Neuron (in vitro differentiated cells): Measurements from ENCODE around the gene MRPL38.
A peak's percentile ranks its signal among the peaks of the same experiment; 100 is the strongest.

Experiments
- H2AFZ ChIP-seq: one replicate; pipeline ENCODE4 v1.6.1; 2013; ENCODE audit warnings: low read depth, mild to moderate bottlenecking, inconsistent platforms, low read length, moderate library complexity
- H3K27me3 ChIP-seq: one replicate; pipeline ENCODE4 v1.6.1; 2013; ENCODE audit warnings: low read length; ENCODE audit not compliant: insufficient read depth
- H3K36me3 ChIP-seq: one replicate; pipeline ENCODE4 v1.6.1; 2013; ENCODE audit warnings: low read length; ENCODE audit not compliant: insufficient read depth
- H3K4me1 ChIP-seq: one replicate; pipeline ENCODE4 v1.6.1; 2013; ENCODE audit warnings: low read length; ENCODE audit not compliant: insufficient read depth
- H3K4me3 ChIP-seq: 2 replicates; pipeline ENCODE4 v1.5.1; 2013; ENCODE audit warnings: mild to moderate bottlenecking, low read length, moderate library complexity
- H3K9me3 ChIP-seq: one replicate; pipeline ENCODE4 v1.6.1; 2013; ENCODE audit warnings: low read length

Gene MRPL38

GRCh38 chr17:75904749-75905521 is at the start of gene MRPL38:
Gene MRPL38 (minus strand): TSS chr17:75904884. CDS start chr17:75904875, 9 bp downstream.
- H2AFZ ChIP-seq: peak within 1 kb of the TSS; percentile 32

GRCh38 chr17:75950855-75951554 is 46.3 kb upstream of the MRPL38 start:
- H3K9me3 ChIP-seq: no peaks in the 10 kb centered on the region
- no peak overlapping the region for H2AFZ ChIP-seq
- H3K4me1 ChIP-seq: no peaks in the 10 kb centered on the region
- no peak overlapping the region for H3K4me3 ChIP-seq
- H3K27me3 ChIP-seq: no peaks in the 10 kb centered on the region
- H3K36me3 ChIP-seq: peaks cover 77% of the 10 kb centered on the region

More at GRCh38 chr17:75904749-75905521, at the start of gene MRPL38:
- H3K9me3 ChIP-seq: no peaks in the 10 kb centered on the region
- H3K36me3 ChIP-seq: peaks cover 16% of the 10 kb centered on the region
- no peaks in the 10 kb centered on the region for H3K27me3 ChIP-seq
- peak within 1 kb of the TSS; percentile 68 for H3K4me3 ChIP-seq
- peaks cover 2% of the 10 kb centered on the region for H3K4me1 ChIP-seq

GRCh38 chr17:75950421-75950820 is 45.7 kb upstream of the MRPL38 start:
- Histone ChIP-seq H3K4me1 (no peaks in the 10 kb centered on the region), H3K27me3 (no peaks in the 10 kb centered on the region), H2AFZ (no peak overlapping the region), H3K4me3 (no peak overlapping the region), H3K9me3 (no peaks in the 10 kb centered on the region), H3K36me3 (peaks cover 74% of the 10 kb centered on the region)

GRCh38 chr17:75945211-75945610 is 40.5 kb upstream of the MRPL38 start:
- peaks cover 38% of the 10 kb centered on the region for H3K36me3 ChIP-seq
- H3K9me3 ChIP-seq: no peaks in the 10 kb centered on the region
- H3K27me3 ChIP-seq: no peaks in the 10 kb centered on the region

GRCh38 chr17:75943491-75943890 is 38.8 kb upstream of the MRPL38 start:
- Histone ChIP-seq H3K4me1 (peaks cover 9% of the 10 kb centered on the region), H3K36me3 (peaks cover 21% of the 10 kb centered on the region), H3K27me3 (no peaks in the 10 kb centered on the region), H3K9me3 (no peaks in the 10 kb centered on the region), H3K4me3 (no peak overlapping the region), H2AFZ (no peak overlapping the region)

More at GRCh38 chr17:75945211-75945610, 40.5 kb upstream of the MRPL38 start:
- Histone ChIP-seq H3K4me1 (peaks cover 9% of the 10 kb centered on the region), H2AFZ (no peak overlapping the region), H3K4me3 (no peak overlapping the region)

- no peak overlapping the region for H2AFZ ChIP-seq
- H3K9me3 ChIP-seq: peaks cover 2% of the 10 kb centered on the region
- H3K36me3 ChIP-seq: peaks cover 13% of the 10 kb centered on the region
- no peak overlapping the region for H3K4me3 ChIP-seq
- no peaks in the 10 kb centered on the region for H3K27me3 ChIP-seq
- peaks cover 9% of the 10 kb centered on the region for H3K4me1 ChIP-seq
These were observed 37.8 kb upstream of the MRPL38 start for GRCh38 chr17:75942473-75942872.

GRCh38 chr17:75941442-75941819 is 36.7 kb upstream of the MRPL38 start:
- H3K27me3 ChIP-seq: no peaks in the 10 kb centered on the region
- H2AFZ ChIP-seq: no peak overlapping the region
- H3K36me3 ChIP-seq: peaks cover 7% of the 10 kb centered on the region
- peaks cover 2% of the 10 kb centered on the region for H3K9me3 ChIP-seq
- peak overlapping the region; percentile 61 for H3K4me3 ChIP-seq
- H3K4me1 ChIP-seq: peaks cover 9% of the 10 kb centered on the region

- H3K4me3 ChIP-seq: peak within 1 kb of the TSS; percentile 61
- peak within 1 kb of the TSS; percentile 62 for H2AFZ ChIP-seq
- H3K4me1 ChIP-seq: peaks cover 9% of the 10 kb centered on the region
- no peaks in the 10 kb centered on the region for H3K27me3 ChIP-seq
- peaks cover 2% of the 10 kb centered on the region for H3K36me3 ChIP-seq
- peaks cover 2% of the 10 kb centered on the region for H3K9me3 ChIP-seq
These were observed 36.2 kb upstream of the MRPL38 start, which contains the start of gene FBF1 for GRCh38 chr17:75940727-75941441. Gene FBF1 (minus strand): TSS chr17:75941042. CDS start chr17:75938149, 2,893 bp downstream.

GRCh38 chr17:75937652-75938051 is 33.0 kb upstream of the MRPL38 start:
- Histone ChIP-seq H3K4me3 (no peak overlapping the region), H3K36me3 (no peaks in the 10 kb centered on the region), H3K27me3 (no peaks in the 10 kb centered on the region), H3K4me1 (peaks cover 9% of the 10 kb centered on the region), H2AFZ (no peak overlapping the region), H3K9me3 (peaks cover 2% of the 10 kb centered on the region)

- Histone ChIP-seq H2AFZ (no peak overlapping the region), H3K27me3 (no peaks in the 10 kb centered on the region), H3K4me1 (no peaks in the 10 kb centered on the region), H3K9me3 (peaks cover 2% of the 10 kb centered on the region), H3K36me3 (no peaks in the 10 kb centered on the region), H3K4me3 (no peak overlapping the region)
These were observed 29.1 kb upstream of the MRPL38 start for GRCh38 chr17:75933808-75934207.

GRCh38 chr17:75932852-75933251 is 28.2 kb upstream of the MRPL38 start:
- H3K27me3 ChIP-seq: no peaks in the 10 kb centered on the region
- H3K9me3 ChIP-seq: peaks cover 1% of the 10 kb centered on the region
- no peaks in the 10 kb centered on the region for H3K4me1 ChIP-seq
- no peaks in the 10 kb centered on the region for H3K36me3 ChIP-seq
- no peak overlapping the region for H3K4me3 ChIP-seq
- H2AFZ ChIP-seq: no peak overlapping the region

- Histone ChIP-seq H2AFZ (no peak overlapping the region), H3K4me1 (no peaks in the 10 kb centered on the region), H3K27me3 (no peaks in the 10 kb centered on the region), H3K9me3 (no peaks in the 10 kb centered on the region), H3K4me3 (no peak overlapping the region), H3K36me3 (peaks cover 3% of the 10 kb centered on the region)
These were observed 26.4 kb upstream of the MRPL38 start for GRCh38 chr17:75931062-75931461.
